Activated CD4-positive, alpha-beta T cell treated with anti-CD3 and anti-CD28 coated beads for 48 hours (primary cell): ENCODE results near the gene GJB2.

Experiments
- DNase-seq: peaks from one replicate; pipeline ENCODE4 v3.0.0-alpha.2; 2020

Gene GJB2

DNA sequence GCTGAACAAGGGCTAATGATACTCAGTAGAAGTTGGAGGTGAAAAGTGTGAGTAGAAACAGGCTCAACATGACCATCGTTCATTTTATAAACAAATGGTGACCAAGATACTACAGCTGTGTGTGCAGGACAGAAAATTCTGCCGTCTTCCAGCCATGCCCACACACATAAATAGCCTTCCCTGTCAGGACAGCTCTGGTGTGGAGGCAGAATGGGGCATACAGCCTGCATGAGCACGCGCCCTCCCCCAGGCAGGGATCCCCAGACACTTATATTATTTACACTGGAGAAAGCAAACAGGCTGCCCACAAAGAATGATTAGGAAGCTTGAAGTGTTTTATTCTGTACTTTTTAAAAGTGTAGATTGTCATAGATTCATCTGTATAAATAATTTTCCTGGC is 52.3 kb downstream of the GJB2 start:
- no peak for DNase-seq

GRCh38 chr13:20137875-20138274 is 54.9 kb downstream of the GJB2 start:
- DNase-seq: no peak
